SK-N-MC (cell line): ENCODE results near the gene NPM1.

ENCODE experiments used
- FOXP2 ChIP-seq: optimal IDR thresholded peaks from 2 replicates; pipeline ENCODE3; 2011; ENCODE audit warnings: mild to moderate bottlenecking, moderate library complexity; ENCODE audit not compliant: insufficient read depth; ENCODE audit errors: extremely low read length, control extremely low read depth
- POLR2AphosphoS5 ChIP-seq: IDR thresholded peaks from 2 replicates; pipeline ENCODE4 v1.6.1; 2012; ENCODE audit warnings: mild to moderate bottlenecking, low read depth, low read length, borderline replicate concordance

GRCh38 chr5:171410181-171410580 is 22.5 kb downstream of the NPM1 start:
- TF ChIP-seq POLR2AphosphoS5 (no peak), FOXP2 (no peak)
